ENCODE data around the gene TNFSF11. TPM values are rescaled to one million over a fixed set of nuclear protein-coding genes. Genes with fewer than 3 reads are reported as not detected.

TNFSF11 gene
- total and polyA plus RNA-seq, 4 donors = 0.16 TPM; not detected in 3

DNA sequence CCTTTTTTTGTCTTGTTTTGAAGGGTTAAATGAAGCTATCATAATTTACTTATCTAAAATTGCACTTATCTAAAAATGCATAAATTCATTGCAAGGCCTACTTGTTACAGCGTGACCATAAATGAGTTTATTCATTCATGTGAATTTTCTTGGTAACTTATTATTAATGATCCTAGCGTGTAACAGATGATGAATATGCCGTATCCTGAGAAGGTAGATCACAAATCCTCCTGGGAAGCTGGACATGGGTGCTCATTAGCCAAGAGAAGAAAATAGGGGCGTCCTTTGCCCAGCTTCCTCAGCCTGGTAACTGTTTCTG is 21.3 kb downstream of the TNFSF11 start:
- ATAC-seq (ENCODE audit: low FRiP score) = no peak
- H3K27ac ChIP-seq (ENCODE audit: low read depth in 1 of 2, low read length in 2 of 2) = no peak overlapping the region
- no peaks in the 10 kb centered on the region for H3K9me3 ChIP-seq (ENCODE audit: control insufficient read depth, low read length)
- intact Hi-C loops (cut with DNase I) = loop anchor here (5.0 to 10.0 kb wide), 2 partner anchors 1210 to 1277 kb away; no protein-coding TSS in a partner anchor
- no peaks in the 10 kb centered on the region for H3K4me1 ChIP-seq (ENCODE audit: control insufficient read depth in 1 of 2, insufficient read depth in 2 of 2, low read length in 2 of 2)
- DNase-seq = no peak
- WGBS, 2 donors = 65 to 70% methylated on average over 4 of the region's 4 CpGs
- no peaks in the 10 kb centered on the region for H3K36me3 ChIP-seq (ENCODE audit: control insufficient read depth in 1 of 2, insufficient read depth in 2 of 2, low read length in 1 of 2)
- H3K27me3 ChIP-seq (ENCODE audit: control insufficient read depth in 1 of 2, insufficient read depth in 2 of 2, low read length in 1 of 2) = no peaks in the 10 kb centered on the region
- no peak overlapping the region for H3K4me3 ChIP-seq (ENCODE audit: low read length in 2 of 2)

DNA sequence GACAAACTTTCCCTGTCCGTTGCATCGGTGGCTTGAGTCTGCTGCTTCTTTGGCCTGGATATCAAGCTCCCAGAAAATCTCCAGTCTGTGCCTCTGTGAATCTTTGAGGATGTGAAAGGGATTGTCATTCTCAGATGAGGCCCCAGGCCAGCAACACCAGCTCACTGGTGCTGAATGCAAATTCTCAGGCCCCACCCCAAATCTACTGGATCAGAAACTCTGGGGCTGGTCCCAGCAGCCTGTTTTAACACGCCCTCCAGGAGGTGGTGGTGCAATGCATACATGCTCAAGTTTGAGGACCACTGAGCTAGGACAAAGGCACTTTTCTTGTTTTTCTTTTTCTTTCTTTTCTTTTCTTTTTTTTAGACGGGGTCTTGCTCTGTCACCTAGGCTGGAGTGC is 23.6 kb downstream of the TNFSF11 start:
- no peak for ATAC-seq (ENCODE audit: low FRiP score)
- no peak overlapping the region for H3K27ac ChIP-seq (ENCODE audit: low read depth in 1 of 2, low read length in 2 of 2)
- no peaks in the 10 kb centered on the region for H3K36me3 ChIP-seq (ENCODE audit: control insufficient read depth in 1 of 2, insufficient read depth in 2 of 2, low read length in 1 of 2)
- intact Hi-C loops (cut with DNase I) = loop anchor here (5.0 to 10.0 kb wide), 2 partner anchors 1207 to 1275 kb away; no protein-coding TSS in a partner anchor
- DNase-seq = no peak
- H3K4me3 ChIP-seq (ENCODE audit: low read length in 2 of 2) = no peak overlapping the region
- 92 to 94% methylated on average over 4 of the region's 4 CpGs for WGBS, 2 donors
- no peaks in the 10 kb centered on the region for H3K9me3 ChIP-seq (ENCODE audit: control insufficient read depth, low read length)
- no peaks in the 10 kb centered on the region for H3K27me3 ChIP-seq (ENCODE audit: control insufficient read depth in 1 of 2, insufficient read depth in 2 of 2, low read length in 1 of 2)
- H3K4me1 ChIP-seq (ENCODE audit: control insufficient read depth in 1 of 2, insufficient read depth in 2 of 2, low read length in 2 of 2) = no peaks in the 10 kb centered on the region

DNA sequence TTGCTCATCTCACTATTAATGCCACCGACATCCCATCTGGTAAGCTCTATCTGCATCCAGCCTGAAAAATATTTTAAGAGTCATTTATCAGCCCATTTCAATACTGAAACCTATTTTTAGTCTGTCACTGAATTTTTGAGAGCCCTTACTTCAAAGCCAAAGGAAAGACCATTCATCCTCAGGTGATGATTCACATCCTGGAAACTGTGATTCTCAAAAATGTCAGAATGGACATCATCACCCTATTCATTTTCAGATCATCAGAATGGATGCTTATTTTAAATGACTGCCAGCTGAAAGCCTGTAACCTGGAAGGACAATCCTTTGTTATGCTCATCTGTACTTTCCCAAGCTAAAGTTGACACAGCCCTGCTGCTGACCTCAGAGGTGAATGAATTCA is 27.0 kb downstream of the TNFSF11 start:
- DNase-seq = no peak
- no peak for ATAC-seq (ENCODE audit: low FRiP score)
- intact Hi-C loops (cut with DNase I) = no loop called here
- no peak overlapping the region for H3K4me3 ChIP-seq (ENCODE audit: low read length in 2 of 2)
- H3K27me3 ChIP-seq (ENCODE audit: control insufficient read depth in 1 of 2, insufficient read depth in 2 of 2, low read length in 1 of 2) = no peaks in the 10 kb centered on the region
- H3K27ac ChIP-seq (ENCODE audit: low read depth in 1 of 2, low read length in 2 of 2) = no peak overlapping the region
- 82 to 97% methylated on average over 1 of the region's 1 CpG for WGBS, 2 donors
- no peaks in the 10 kb centered on the region for H3K36me3 ChIP-seq (ENCODE audit: control insufficient read depth in 1 of 2, insufficient read depth in 2 of 2, low read length in 1 of 2)
- no peaks in the 10 kb centered on the region for H3K9me3 ChIP-seq (ENCODE audit: control insufficient read depth, low read length)
- H3K4me1 ChIP-seq (ENCODE audit: control insufficient read depth in 1 of 2, insufficient read depth in 2 of 2, low read length in 2 of 2) = no peaks in the 10 kb centered on the region

DNA sequence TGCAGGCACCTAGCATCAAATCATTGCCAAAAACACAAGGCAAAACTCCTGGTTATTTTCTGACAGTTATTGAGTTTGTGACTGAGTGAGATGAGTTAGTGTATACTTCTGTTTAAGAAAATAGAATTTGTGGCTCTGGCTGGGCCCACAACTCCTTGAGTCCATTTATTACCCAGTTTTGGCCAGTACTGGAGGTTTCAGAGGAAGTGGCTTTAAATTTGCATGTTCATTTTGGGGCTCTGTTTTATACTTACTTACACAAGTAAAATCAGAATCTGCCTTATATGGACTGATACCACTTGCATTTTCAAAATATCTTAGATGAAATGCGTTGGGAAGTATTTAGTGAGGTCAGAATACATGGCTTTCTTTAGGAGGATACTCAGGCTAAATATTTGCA is 29.0 kb downstream of the TNFSF11 start:
- no peaks in the 10 kb centered on the region for H3K4me1 ChIP-seq (ENCODE audit: control insufficient read depth in 1 of 2, insufficient read depth in 2 of 2, low read length in 2 of 2)
- H3K27ac ChIP-seq (ENCODE audit: low read depth in 1 of 2, low read length in 2 of 2) = no peak overlapping the region
- WGBS, 2 donors = 6 to 15% methylated on average over 1 of the region's 1 CpG
- no peaks in the 10 kb centered on the region for H3K9me3 ChIP-seq (ENCODE audit: control insufficient read depth, low read length)
- DNase-seq (no peak), ATAC-seq (ENCODE audit: low FRiP score) (no peak)
- intact Hi-C loops (cut with DNase I) = no loop called here
- H3K27me3 ChIP-seq (ENCODE audit: control insufficient read depth in 1 of 2, insufficient read depth in 2 of 2, low read length in 1 of 2) = no peaks in the 10 kb centered on the region
- no peak overlapping the region for H3K4me3 ChIP-seq (ENCODE audit: low read length in 2 of 2)
- no peaks in the 10 kb centered on the region for H3K36me3 ChIP-seq (ENCODE audit: control insufficient read depth in 1 of 2, insufficient read depth in 2 of 2, low read length in 1 of 2)

DNA sequence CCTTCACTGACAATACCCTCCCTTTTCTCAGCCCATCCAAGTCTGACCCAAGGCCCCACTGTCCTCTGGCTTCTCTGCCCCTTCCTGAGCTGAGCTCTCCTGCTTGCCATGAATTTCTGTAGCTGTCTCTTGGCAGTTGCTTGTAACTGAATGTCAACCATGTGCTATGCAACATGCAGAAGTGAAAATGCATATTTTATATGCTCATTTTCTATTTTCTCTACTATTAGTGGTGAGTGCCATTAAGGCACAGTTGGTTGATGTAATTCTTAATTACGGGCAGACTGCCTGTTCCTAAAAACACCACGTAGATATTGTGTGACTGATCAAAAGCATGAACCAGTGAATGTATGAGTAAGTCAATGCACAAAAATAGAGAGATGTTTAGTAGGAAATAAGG is 29.6 kb downstream of the TNFSF11 start:
- Histone ChIP-seq H3K27ac (ENCODE audit: low read depth in 1 of 2, low read length in 2 of 2) (no peak overlapping the region), H3K9me3 (ENCODE audit: control insufficient read depth, low read length) (no peaks in the 10 kb centered on the region), H3K4me3 (ENCODE audit: low read length in 2 of 2) (no peak overlapping the region), H3K4me1 (ENCODE audit: control insufficient read depth in 1 of 2, insufficient read depth in 2 of 2, low read length in 2 of 2) (no peaks in the 10 kb centered on the region), H3K27me3 (ENCODE audit: control insufficient read depth in 1 of 2, insufficient read depth in 2 of 2, low read length in 1 of 2) (no peaks in the 10 kb centered on the region), H3K36me3 (ENCODE audit: control insufficient read depth in 1 of 2, insufficient read depth in 2 of 2, low read length in 1 of 2) (no peaks in the 10 kb centered on the region)
- 89 to 90% methylated on average over 2 of the region's 2 CpGs for WGBS, 2 donors
- DNase-seq (no peak), ATAC-seq (ENCODE audit: low FRiP score) (no peak)
- intact Hi-C loops (cut with DNase I) = no loop called here

DNA sequence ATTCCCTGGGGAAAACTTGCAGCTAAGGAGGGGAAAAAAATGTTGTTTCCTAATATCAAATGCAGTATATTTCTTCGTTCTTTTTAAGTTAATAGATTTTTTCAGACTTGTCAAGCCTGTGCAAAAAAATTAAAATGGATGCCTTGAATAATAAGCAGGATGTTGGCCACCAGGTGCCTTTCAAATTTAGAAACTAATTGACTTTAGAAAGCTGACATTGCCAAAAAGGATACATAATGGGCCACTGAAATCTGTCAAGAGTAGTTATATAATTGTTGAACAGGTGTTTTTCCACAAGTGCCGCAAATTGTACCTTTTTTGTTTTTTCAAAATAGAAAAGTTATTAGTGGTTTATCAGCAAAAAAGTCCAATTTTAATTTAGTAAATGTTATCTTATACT is 33.6 kb downstream of the TNFSF11 start:
- no peaks in the 10 kb centered on the region for H3K4me1 ChIP-seq (ENCODE audit: control insufficient read depth in 1 of 2, insufficient read depth in 2 of 2, low read length in 2 of 2)
- no peaks in the 10 kb centered on the region for H3K36me3 ChIP-seq (ENCODE audit: control insufficient read depth in 1 of 2, insufficient read depth in 2 of 2, low read length in 1 of 2)
- no peaks in the 10 kb centered on the region for H3K27me3 ChIP-seq (ENCODE audit: control insufficient read depth in 1 of 2, insufficient read depth in 2 of 2, low read length in 1 of 2)
- no peaks in the 10 kb centered on the region for H3K9me3 ChIP-seq (ENCODE audit: control insufficient read depth, low read length)
- 81 to 83% methylated on average over 2 of the region's 2 CpGs for WGBS, 2 donors
- H3K27ac ChIP-seq (ENCODE audit: low read depth in 1 of 2, low read length in 2 of 2) = no peak overlapping the region
- ATAC-seq (ENCODE audit: low FRiP score) (no peak), DNase-seq (no peak)
- no peak overlapping the region for H3K4me3 ChIP-seq (ENCODE audit: low read length in 2 of 2)
- intact Hi-C loops (cut with DNase I) = no loop called here

DNA sequence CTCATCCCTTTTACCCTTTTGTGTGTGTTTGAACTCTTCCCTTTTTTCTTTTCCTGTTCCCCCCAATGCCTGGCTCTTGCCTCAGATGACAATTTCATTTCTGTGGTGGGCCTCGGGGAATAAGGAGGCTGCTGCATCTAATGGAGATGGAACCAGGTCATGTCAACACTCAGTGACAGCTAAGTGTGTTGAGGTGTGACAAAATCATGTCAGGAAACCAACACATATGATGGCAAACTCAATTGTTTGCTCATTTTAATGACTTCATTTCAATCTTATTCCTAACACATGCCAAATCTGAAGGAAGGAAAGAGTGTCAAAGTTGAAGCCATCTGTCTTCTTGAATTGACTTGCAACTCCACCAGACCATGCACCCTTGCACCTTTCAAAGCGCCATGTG is 36.7 kb downstream of the TNFSF11 start:
- ATAC-seq (ENCODE audit: low FRiP score) = no peak
- WGBS, 2 donors = 97 to 100% methylated on average over 2 of the region's 2 CpGs

DNA sequence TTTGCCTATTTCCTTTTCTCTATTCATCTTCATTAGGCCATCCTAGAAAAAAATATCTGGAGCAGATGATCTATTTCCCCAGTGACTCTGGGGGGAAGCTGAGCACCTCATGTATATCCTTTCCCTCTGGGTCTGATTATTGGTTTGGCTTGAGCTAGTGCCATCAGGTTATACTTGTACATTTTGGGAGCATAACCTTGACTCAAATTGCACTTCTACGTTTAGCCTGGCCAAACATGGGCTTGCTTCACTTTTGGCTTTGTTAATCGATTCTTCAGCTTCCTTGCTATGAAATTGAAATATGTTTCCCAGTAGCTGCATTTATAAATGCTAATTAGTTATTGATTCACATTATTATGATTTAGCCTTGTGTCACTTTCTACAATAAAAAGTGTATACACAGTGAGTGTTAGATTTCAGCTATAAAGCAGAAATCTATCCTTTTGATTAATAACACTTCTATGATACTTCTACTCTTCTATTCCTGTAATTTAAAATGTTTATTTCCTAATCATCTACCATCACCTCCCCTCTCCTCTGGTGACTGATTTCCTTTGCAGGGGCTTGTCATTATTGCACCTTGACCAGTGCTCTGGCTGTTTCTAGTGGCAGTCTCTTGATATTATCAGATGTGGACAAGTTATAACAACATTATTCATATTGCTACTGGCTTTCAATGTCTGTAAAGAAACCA is 37.3 kb downstream of the TNFSF11 start:
- no peak for DNase-seq
- 86 to 89% methylated on average over 2 of the region's 2 CpGs for WGBS, 2 donors
- H3K4me1 ChIP-seq (ENCODE audit: control insufficient read depth in 1 of 2, insufficient read depth in 2 of 2, low read length in 2 of 2) = no peaks in the 10 kb centered on the region
- ATAC-seq (ENCODE audit: low FRiP score) = no peak
- no peaks in the 10 kb centered on the region for H3K36me3 ChIP-seq (ENCODE audit: control insufficient read depth in 1 of 2, insufficient read depth in 2 of 2, low read length in 1 of 2)
- H3K27me3 ChIP-seq (ENCODE audit: control insufficient read depth in 1 of 2, insufficient read depth in 2 of 2, low read length in 1 of 2) = no peaks in the 10 kb centered on the region
- peaks cover 3% of the 10 kb centered on the region for H3K9me3 ChIP-seq (ENCODE audit: control insufficient read depth, low read length)
- H3K4me3 ChIP-seq (ENCODE audit: low read length in 2 of 2) = no peak overlapping the region
- no peak overlapping the region for H3K27ac ChIP-seq (ENCODE audit: low read depth in 1 of 2, low read length in 2 of 2)
- intact Hi-C loops (cut with DNase I) = no loop called here

More for the DNA sequence above, 36.7 kb downstream of the TNFSF11 start:
- intact Hi-C loops (cut with DNase I) = no loop called here
- no peaks in the 10 kb centered on the region for H3K27me3 ChIP-seq (ENCODE audit: control insufficient read depth in 1 of 2, insufficient read depth in 2 of 2, low read length in 1 of 2)
- DNase-seq = no peak
- no peak overlapping the region for H3K4me3 ChIP-seq (ENCODE audit: low read length in 2 of 2)
- no peak overlapping the region for H3K27ac ChIP-seq (ENCODE audit: low read depth in 1 of 2, low read length in 2 of 2)
- peaks cover under 1% of the 10 kb centered on the region for H3K9me3 ChIP-seq (ENCODE audit: control insufficient read depth, low read length)
- H3K36me3 ChIP-seq (ENCODE audit: control insufficient read depth in 1 of 2, insufficient read depth in 2 of 2, low read length in 1 of 2) = no peaks in the 10 kb centered on the region
- no peaks in the 10 kb centered on the region for H3K4me1 ChIP-seq (ENCODE audit: control insufficient read depth in 1 of 2, insufficient read depth in 2 of 2, low read length in 2 of 2)

DNA sequence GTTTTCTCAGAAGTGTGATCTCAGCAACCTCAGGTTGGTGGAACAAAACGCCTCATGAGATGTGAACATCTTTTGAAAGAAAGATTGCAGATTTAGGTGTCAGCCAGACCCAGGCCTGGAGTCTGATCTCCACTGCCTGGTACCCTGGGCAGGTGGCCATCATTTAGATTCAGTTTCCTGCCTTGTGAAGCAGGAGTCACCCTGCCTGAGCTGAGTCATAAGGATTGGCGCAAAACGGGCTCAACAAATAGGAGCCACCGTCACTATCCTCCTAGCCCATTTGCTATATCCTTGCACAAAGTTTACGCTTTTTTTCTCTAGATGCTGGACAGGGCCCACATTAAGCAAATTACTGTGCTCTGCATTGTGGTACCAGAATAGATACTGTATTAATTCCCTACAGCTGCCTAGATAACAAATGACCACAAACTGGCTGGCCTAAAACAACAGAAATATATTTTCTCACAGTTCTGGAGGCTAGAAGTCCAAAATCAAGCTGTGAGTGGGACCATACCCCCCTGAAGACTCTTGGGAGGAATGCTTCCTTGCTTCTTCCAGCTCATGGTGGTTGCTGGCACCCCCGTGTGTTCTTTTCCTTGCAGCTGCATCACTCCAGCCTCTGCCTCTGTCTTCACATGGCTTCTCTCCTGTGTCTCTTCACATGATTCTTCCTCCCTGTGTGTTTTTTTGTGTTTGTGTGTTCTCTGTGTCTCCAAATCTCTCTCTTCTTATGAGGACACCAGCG is 38.2 kb downstream of the TNFSF11 start:
- no peak overlapping the region for H3K4me3 ChIP-seq (ENCODE audit: low read length in 2 of 2)
- peaks cover 3% of the 10 kb centered on the region for H3K9me3 ChIP-seq (ENCODE audit: control insufficient read depth, low read length)
- H3K4me1 ChIP-seq (ENCODE audit: control insufficient read depth in 1 of 2, insufficient read depth in 2 of 2, low read length in 2 of 2) = no peaks in the 10 kb centered on the region
- intact Hi-C loops (cut with DNase I) = no loop called here
- DNase-seq = no peak
- 50 to 54% methylated on average over 7 of the region's 7 CpGs for WGBS, 2 donors
- no peak for ATAC-seq (ENCODE audit: low FRiP score)
- H3K27ac ChIP-seq (ENCODE audit: low read depth in 1 of 2, low read length in 2 of 2) = no peak overlapping the region
- H3K27me3 ChIP-seq (ENCODE audit: control insufficient read depth in 1 of 2, insufficient read depth in 2 of 2, low read length in 1 of 2) = no peaks in the 10 kb centered on the region
- H3K36me3 ChIP-seq (ENCODE audit: control insufficient read depth in 1 of 2, insufficient read depth in 2 of 2, low read length in 1 of 2) = no peaks in the 10 kb centered on the region

All from aorta (tissue), 5 donors.